ENCODE measurements around the gene LAMC2. TPM values are rescaled to one million over a fixed set of nuclear protein-coding genes. Genes with fewer than 3 reads are reported as not detected.

The LAMC2 gene
- total and polyA plus RNA-seq, 9 of the 15 experiments (the other 6 are each of a cell fraction or from before 2014, with no cell fraction given) = 0.02 to 0.03 TPM; not detected in 7

DNA sequence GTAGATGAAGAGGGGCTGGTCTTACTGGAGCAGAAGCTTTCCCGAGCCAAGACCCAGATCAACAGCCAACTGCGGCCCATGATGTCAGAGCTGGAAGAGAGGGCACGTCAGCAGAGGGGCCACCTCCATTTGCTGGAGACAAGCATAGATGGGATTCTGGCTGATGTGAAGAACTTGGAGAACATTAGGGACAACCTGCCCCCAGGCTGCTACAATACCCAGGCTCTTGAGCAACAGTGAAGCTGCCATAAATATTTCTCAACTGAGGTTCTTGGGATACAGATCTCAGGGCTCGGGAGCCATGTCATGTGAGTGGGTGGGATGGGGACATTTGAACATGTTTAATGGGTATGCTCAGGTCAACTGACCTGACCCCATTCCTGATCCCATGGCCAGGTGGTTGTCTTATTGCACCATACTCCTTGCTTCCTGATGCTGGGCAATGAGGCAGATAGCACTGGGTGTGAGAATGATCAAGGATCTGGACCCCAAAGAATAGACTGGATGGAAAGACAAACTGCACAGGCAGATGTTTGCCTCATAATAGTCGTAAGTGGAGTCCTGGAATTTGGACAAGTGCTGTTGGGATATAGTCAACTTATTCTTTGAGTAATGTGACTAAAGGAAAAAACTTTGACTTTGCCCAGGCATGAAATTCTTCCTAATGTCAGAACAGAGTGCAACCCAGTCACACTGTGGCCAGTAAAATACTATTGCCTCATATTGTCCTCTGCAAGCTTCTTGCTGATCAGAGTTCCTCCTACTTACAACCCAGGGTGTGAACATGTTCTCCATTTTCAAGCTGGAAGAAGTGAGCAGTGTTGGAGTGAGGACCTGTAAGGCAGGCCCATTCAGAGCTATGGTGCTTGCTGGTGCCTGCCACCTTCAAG is 57.3 kb downstream of the LAMC2 start (continued):
- TF ChIP-seq, protein P1, sequence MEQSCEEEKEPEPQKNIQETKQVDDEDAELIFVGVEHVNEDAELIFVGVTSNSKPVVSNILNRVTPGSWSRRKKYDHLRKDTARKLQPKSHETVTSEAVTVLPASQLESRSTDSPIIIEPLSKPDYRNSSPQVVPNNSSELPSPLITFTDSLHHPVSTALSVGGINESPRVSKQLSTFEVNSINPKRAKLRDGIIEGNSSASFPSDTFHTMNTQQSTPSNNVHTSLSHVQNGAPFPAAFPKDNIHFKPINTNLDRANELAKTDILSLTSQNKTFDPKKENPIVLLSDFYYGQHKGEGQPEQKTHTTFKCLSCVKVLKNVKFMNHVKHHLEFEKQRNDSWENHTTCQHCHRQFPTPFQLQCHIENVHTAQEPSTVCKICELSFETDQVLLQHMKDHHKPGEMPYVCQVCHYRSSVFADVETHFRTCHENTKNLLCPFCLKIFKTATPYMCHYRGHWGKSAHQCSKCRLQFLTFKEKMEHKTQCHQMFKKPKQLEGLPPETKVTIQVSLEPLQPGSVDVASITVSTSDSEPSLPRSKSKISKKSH (CRISPR knock-in tag; IDR thresholded peaks at IDR 0.05) = no peak
- TF ChIP-seq SMAD3 (CRISPR knock-in tag; conservative IDR thresholded peaks at IDR 0.05) = no peak

GRCh38 chr1:183244466-183244865 is 58.4 kb downstream of the LAMC2 start:
- Histone ChIP-seq H3K9me1 (ENCODE audit: control insufficient read depth, insufficient read depth, low read length) (no peaks in the 10 kb centered on the region), H4K20me1 (replicated peaks; ENCODE audit: control insufficient read depth, insufficient read depth, low read length) (no peaks in the 10 kb centered on the region), H3K36me3 (ENCODE audit: control insufficient read depth, insufficient read depth, low read length) (no peaks in the 10 kb centered on the region), H3K27ac (ENCODE audit: extremely low read depth, low read depth, low read length) (no peak overlapping the region), H3K4me3 (no peak overlapping the region), H2AFZ (ENCODE audit: low read depth, low read length) (no peak overlapping the region), H3K79me2 (ENCODE audit: control insufficient read depth, insufficient read depth, low read length) (no peaks in the 10 kb centered on the region), H3K9me3 (replicated peaks; ENCODE audit: control insufficient read depth, insufficient read depth, low read depth, low read length) (no peaks in the 10 kb centered on the region), H3K9ac (ENCODE audit: insufficient read depth in 1 of 2, low read depth in 2 of 2, low read length in 2 of 2) (no peak overlapping the region), H3K4me2 (ENCODE audit: insufficient read depth, low read length) (no peak overlapping the region), H3K4me1 (replicated peaks in 1 of 2; ENCODE audit: control insufficient read depth in 2 of 2, insufficient read depth in 2 of 2, low read length in 2 of 2) (no peaks in the 10 kb centered on the region), H3K27me3 (ENCODE audit: control insufficient read depth in 2 of 2, insufficient read depth in 2 of 2, low read length in 2 of 2) (peaks cover 6 to 17% of the 10 kb centered on the region in 2 experiments)
- ATAC-seq = no peak
- WGBS (ENCODE audit: insufficient coverage, low coverage, missing lambda C conversion rate) = 0% methylated on average over 1 of the region's 1 CpG
- BruUV-seq (replicated peaks) = no TSS peak
- CTCF ChIA-PET (ENCODE audit: low intra/inter-chr PET ratio) = no interaction called here
- intact Hi-C loops (cut with micrococcal nuclease) = no loop called here
- FAIRE-seq = no peak
- no peak for DNase-seq (ENCODE audit: extremely low read depth in 1 of 4, low spot score in 3 of 4)
- POLR2A ChIA-PET = no interaction called here
- in situ Hi-C loops (cut with MboI) = loop anchor here (25.0 kb wide), 1 partner anchor 282 kb away; the partner anchor contains the start of gene SHCBP1L
- TF ChIP-seq RERE (CRISPR knock-in tag; IDR thresholded peaks at IDR 0.05; ENCODE audit: borderline replicate concordance) = no peak
- TF ChIP-seq, protein P2, sequence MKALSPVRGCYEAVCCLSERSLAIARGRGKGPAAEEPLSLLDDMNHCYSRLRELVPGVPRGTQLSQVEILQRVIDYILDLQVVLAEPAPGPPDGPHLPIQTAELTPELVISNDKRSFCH (CRISPR knock-in tag; IDR thresholded peaks at IDR 0.05) = no peak
- TF ChIP-seq, protein P2 (tag; IDR thresholded peaks at IDR 0.05) = no peak
